T-cell (primary cell): ENCODE results near the gene PUDP. TPM values are rescaled to one million over a fixed set of nuclear protein-coding genes. Genes with fewer than 3 reads are reported as not detected.

Experiments
- ATAC-seq, 4 experiments: fragments of 200-7000 bp in 3 of 4; fragments of 150-1000 bp in 1 of 4; cut with Tn5 transposase; replicated peaks in 1 of 4; 1 replicate in 3 of 4; 2 replicates in 1 of 4; pipeline ENCODE4 v1.10.0; 2021; ENCODE audit warnings: moderate library complexity in 3 of 4, mild to moderate bottlenecking in 2 of 4, moderate number of reproducible peaks in 1 of 4
- CTCF ChIA-PET, 2 donors: fragments of 300-600 bp; sonication (Branson Sonifier 250); formaldehyde crosslinking; loops; one replicate each; lab custom pipeline; 2022; ENCODE audit warnings: antibody characterized with exemption in 2 of 2; lab: Charles Lee
- POLR2A ChIA-PET, 2 donors: fragments of 300-600 bp; sonication (Branson Sonifier 250); formaldehyde crosslinking; loops; one replicate each; lab custom pipeline; 2022; ENCODE audit warnings: antibody characterized with exemption in 2 of 2; lab: Charles Lee
- DNase-seq, 35 experiments: peaks; one replicate each; pipeline versions ENCODE4 v3.0.0 to v3.0.0-alpha.2; 2013 to 2023
- H3K27ac ChIP-seq: one replicate; pipeline ENCODE4 v1.5.1; 2013; ENCODE audit warnings: low read length
- H3K27me3 ChIP-seq, 2 experiments: replicated peaks in 1 of 2; 1 replicate in 1 of 2; 2 replicates in 1 of 2; pipeline versions ENCODE4 v1.6.1 to v1.7.0; 2013; ENCODE audit warnings: low read length in 1 of 2, mixed read lengths in 1 of 2; ENCODE audit not compliant: control insufficient read depth in 2 of 2, insufficient read depth in 2 of 2; ENCODE audit errors: extremely low read depth in 1 of 2
- H3K36me3 ChIP-seq, 2 donors: 1 replicate in 1 of 2; 2 replicates in 1 of 2; pipeline versions ENCODE4 v1.6.1 to v1.7.0; 2013; ENCODE audit warnings: low read length in 1 of 2; ENCODE audit not compliant: control insufficient read depth in 2 of 2, insufficient read depth in 1 of 2; ENCODE audit errors: extremely low read depth in 1 of 2
- H3K4me1 ChIP-seq, 2 experiments: 1 replicate in 1 of 2; 2 replicates in 1 of 2; pipeline versions ENCODE4 v1.6.1 to v1.7.0; 2013; ENCODE audit warnings: low read length in 2 of 2, mixed read lengths in 1 of 2; ENCODE audit not compliant: insufficient read depth in 2 of 2, control insufficient read depth in 1 of 2; ENCODE audit errors: extremely low read depth in 1 of 2
- H3K4me3 ChIP-seq, 2 donors: 1 replicate in 1 of 2; 2 replicates in 1 of 2; pipeline versions ENCODE4 v1.5.1 to v1.7.0; 2013; ENCODE audit warnings: mild to moderate bottlenecking in 2 of 2, low read length in 1 of 2, moderate library complexity in 1 of 2; ENCODE audit not compliant: control insufficient read depth in 1 of 2; ENCODE audit errors: extremely low read depth in 1 of 2
- H3K9me3 ChIP-seq: 2 replicates; pipeline ENCODE4 v1.7.0; 2013
- H3K27ac Mint-ChIP-seq, 2 donors: one replicate each; pipeline ENCODE4 v1.8.0; 2020 to 2021; ENCODE audit warnings: mild to moderate bottlenecking in 2 of 2, mixed read lengths in 2 of 2
- H3K27me3 Mint-ChIP-seq, 2 donors: one replicate each; pipeline ENCODE4 v1.8.0; 2021 to 2022; ENCODE audit warnings: mixed read lengths in 2 of 2
- H3K36me3 Mint-ChIP-seq: one replicate; pipeline ENCODE4 v1.8.0; 2021; ENCODE audit warnings: mixed read lengths
- H3K4me1 Mint-ChIP-seq, 3 donors: one replicate each; pipeline ENCODE4 v1.8.0; 2020 to 2022; ENCODE audit warnings: mixed read lengths in 3 of 3, mild to moderate bottlenecking in 1 of 3
- H3K4me3 Mint-ChIP-seq, 3 donors: one replicate each; pipeline ENCODE4 v1.8.0; 2020 to 2022; ENCODE audit warnings: mild to moderate bottlenecking in 3 of 3, mixed read lengths in 3 of 3, moderate library complexity in 3 of 3
- H3K9me3 Mint-ChIP-seq, 3 donors: one replicate each; pipeline ENCODE4 v1.8.0; 2020 to 2022; ENCODE audit warnings: mixed read lengths in 3 of 3
- WGBS: methylation state at CpG from one replicate; pipeline ENCODE4 v1.1.5; 2013; ENCODE audit warnings: missing lambda C conversion rate; ENCODE audit not compliant: insufficient coverage; 5-methylcytosine and 5-hydroxymethylcytosine counted together
- total RNA-seq, 35 experiments: library from RNA in 6 of 35; stranded (reverse) in 6 of 35; fragments of 120-200 nt in 1 of 35; gene quantifications; one replicate each; pipeline versions ENCODE4 v1.2.1 to v1.2.4 and lab custom pipeline; 2013 to 2026

The PUDP gene
- total RNA-seq, 5 donors from 2014 or later (not counting 1 experiment from before 2014, with no cell fraction given): 9.7 to 15.0 (median 10.1) TPM

- H3K9me3 Mint-ChIP-seq: no peaks in the 10 kb centered on the region
- H3K27me3 ChIP-seq: no peaks in the 10 kb centered on the region
- DNase-seq (peak; percentile 9 to 72 (median 47)), ATAC-seq (peak; percentile 78 to 92 (median 84))
- H3K36me3 ChIP-seq: peaks cover 0 to 2% of the 10 kb centered on the region in 2 donors
- no peaks in the 10 kb centered on the region for H3K27me3 Mint-ChIP-seq
- peaks cover 68 to 79% (median 77%) of the 10 kb centered on the region in 3 donors for H3K4me1 Mint-ChIP-seq
- H3K9me3 ChIP-seq: no peaks in the 10 kb centered on the region
- peaks cover 31 to 61% of the 10 kb centered on the region in 2 experiments for H3K4me1 ChIP-seq
- WGBS: 77% methylated on average over 3 of the region's 21 CpGs
- ChIA-PET POLR2A (no interaction called here), CTCF (interaction anchor here in 1 of 2 donors (0.7 kb wide), 1 partner anchor 515 kb away, joined by 3 read pairs; no protein-coding TSS in a partner anchor)
- peak overlapping the region; percentile 52 for H3K27ac ChIP-seq
- H3K36me3 Mint-ChIP-seq: no peaks in the 10 kb centered on the region
- H3K27ac Mint-ChIP-seq: peak overlapping the region; percentile 85
- H3K4me3 ChIP-seq: peak overlapping the region in 1 of 2 donors; percentile 49
- peak overlapping the region; percentile 53 to 79 (median 54) for H3K4me3 Mint-ChIP-seq
These were observed 64.2 kb downstream of the PUDP start for GRCh38 chrX:7083468-7084396.

DNA sequence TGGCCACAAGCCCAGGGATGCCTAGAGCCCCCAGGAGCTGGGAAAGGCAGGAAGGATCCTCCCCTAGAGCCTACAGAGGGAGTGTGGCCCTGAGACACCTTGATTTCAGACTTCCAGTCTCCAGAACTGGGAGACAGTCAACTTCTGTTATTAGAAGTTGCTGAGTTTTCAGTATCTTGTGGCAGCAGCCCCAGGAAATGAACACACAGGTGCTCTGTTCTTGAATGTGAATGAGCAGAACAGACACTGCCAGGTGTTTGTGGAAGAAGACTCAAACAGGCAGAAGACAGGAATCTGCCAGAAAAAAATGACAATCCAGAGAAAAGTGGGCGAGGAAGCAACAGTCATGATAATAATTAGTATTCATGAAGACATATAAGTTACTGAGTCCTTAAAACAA, 64.9 kb downstream of the PUDP start:
- peak overlapping the region; percentile 37 to 79 (median 54) for H3K4me3 Mint-ChIP-seq
- H3K27me3 Mint-ChIP-seq: no peaks in the 10 kb centered on the region
- DNase-seq: no peak
- ATAC-seq: no peak
- no peak overlapping the region for H3K4me3 ChIP-seq
- CTCF ChIA-PET: no interaction called here
- peak overlapping the region; percentile 52 for H3K27ac ChIP-seq
- H3K4me1 ChIP-seq: peaks cover 31 to 54% of the 10 kb centered on the region in 2 experiments
- H3K27me3 ChIP-seq: no peaks in the 10 kb centered on the region
- H3K9me3 ChIP-seq: no peaks in the 10 kb centered on the region
- no peaks in the 10 kb centered on the region for H3K9me3 Mint-ChIP-seq
- WGBS: no CpG with 5 or more reads among the region's 1 CpG
- peaks cover 0 to 2% of the 10 kb centered on the region in 2 donors for H3K36me3 ChIP-seq
- POLR2A ChIA-PET: no interaction called here
- peaks cover 63 to 74% (median 73%) of the 10 kb centered on the region in 3 donors for H3K4me1 Mint-ChIP-seq
- H3K36me3 Mint-ChIP-seq: no peaks in the 10 kb centered on the region
- peak overlapping the region; percentile 85 for H3K27ac Mint-ChIP-seq

- H3K9me3 Mint-ChIP-seq: no peaks in the 10 kb centered on the region
- peaks cover 31 to 53% of the 10 kb centered on the region in 2 experiments for H3K4me1 ChIP-seq
- no peaks in the 10 kb centered on the region for H3K36me3 Mint-ChIP-seq
- H3K27ac ChIP-seq: peak overlapping the region; percentile 52
- 90% methylated on average over 2 of the region's 5 CpGs for WGBS
- peaks cover 63 to 72% (median 72%) of the 10 kb centered on the region in 3 donors for H3K4me1 Mint-ChIP-seq
- ATAC-seq (no peak), DNase-seq (no peak)
- ChIA-PET CTCF (no interaction called here), POLR2A (no interaction called here)
- no peak overlapping the region for H3K4me3 ChIP-seq
- H3K27me3 Mint-ChIP-seq: no peaks in the 10 kb centered on the region
- peak overlapping the region in 1 of 3 donors; percentile 79 for H3K4me3 Mint-ChIP-seq
- H3K27me3 ChIP-seq: no peaks in the 10 kb centered on the region
- H3K9me3 ChIP-seq: no peaks in the 10 kb centered on the region
- peak overlapping the region in 1 of 2 donors; percentile 85 for H3K27ac Mint-ChIP-seq
- peaks cover 0 to 2% of the 10 kb centered on the region in 2 donors for H3K36me3 ChIP-seq
These were observed 65.4 kb downstream of the PUDP start for GRCh38 chrX:7082556-7082955.

DNA sequence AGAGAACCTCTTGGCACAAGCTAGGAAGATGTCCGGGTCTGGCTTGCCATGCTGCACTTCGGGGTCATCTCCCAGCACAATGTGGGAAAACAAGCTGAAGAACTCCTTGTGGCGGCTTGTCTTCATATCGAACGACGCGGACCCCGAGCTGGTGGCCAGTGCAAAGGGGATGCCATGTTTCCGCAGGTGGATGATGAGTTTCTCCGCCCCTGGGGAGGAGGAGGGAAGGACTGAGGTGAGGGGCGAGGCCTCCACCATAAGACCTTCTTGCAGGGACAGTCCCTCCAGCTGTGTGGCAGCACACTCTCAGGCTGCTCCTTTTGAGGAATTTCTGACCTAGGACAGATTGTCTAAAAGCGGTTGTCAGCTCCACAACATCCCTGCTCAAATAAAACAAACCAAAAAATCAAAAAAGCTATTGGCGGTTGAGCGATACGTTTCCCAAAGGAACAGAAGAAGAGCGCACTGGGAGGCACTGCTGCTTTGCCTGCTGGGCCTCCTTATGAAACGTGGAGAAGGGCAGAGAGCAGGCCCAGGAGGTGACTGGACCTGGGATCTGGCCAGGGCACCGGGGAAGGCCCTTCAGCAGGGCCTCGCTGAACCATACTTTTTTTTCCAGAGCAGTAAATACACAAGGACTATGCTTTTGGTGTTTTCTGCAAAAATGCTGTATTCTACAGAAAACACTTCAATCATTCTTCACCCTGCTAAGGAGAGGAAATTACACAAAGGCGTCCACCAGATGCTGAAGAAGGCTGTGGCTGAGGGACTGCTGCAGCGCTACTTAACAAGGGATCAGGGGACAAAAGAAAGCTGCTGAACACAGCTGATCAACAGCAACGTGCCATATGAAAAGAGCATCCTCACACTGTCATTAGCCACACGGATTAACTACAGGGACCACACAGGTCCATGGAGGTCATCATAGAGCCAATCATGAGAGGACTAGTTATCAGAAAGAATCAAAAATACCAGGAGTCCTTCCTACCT, 70.4 kb downstream of the PUDP start:
- CTCF ChIA-PET: no interaction called here
- Histone ChIP-seq H3K27ac (no peak overlapping the region), H3K27me3 (no peaks in the 10 kb centered on the region), H3K4me3 (peak overlapping the region in 1 of 2 donors; percentile 3), H3K36me3 (peaks cover 0 to 17% of the 10 kb centered on the region in 2 donors), H3K4me1 (peaks cover 20% of the 10 kb centered on the region in 2 experiments), H3K9me3 (no peaks in the 10 kb centered on the region)
- no peak for ATAC-seq
- no peak overlapping the region for H3K27ac Mint-ChIP-seq
- no peaks in the 10 kb centered on the region for H3K27me3 Mint-ChIP-seq
- no peak for DNase-seq
- POLR2A ChIA-PET: no interaction called here
- peaks cover 32 to 55% (median 52%) of the 10 kb centered on the region in 3 donors for H3K4me1 Mint-ChIP-seq
- no peak overlapping the region for H3K4me3 Mint-ChIP-seq
- no peaks in the 10 kb centered on the region for H3K9me3 Mint-ChIP-seq
- 91% methylated on average over 7 of the region's 23 CpGs for WGBS
- H3K36me3 Mint-ChIP-seq: peaks cover 3% of the 10 kb centered on the region

- ChIA-PET POLR2A (no interaction called here), CTCF (interaction anchor here in 1 of 2 donors (0.5 to 0.7 kb wide), 3 partner anchors 13 to 176 kb away, joined by 3 to 5 read pairs (median 4); no protein-coding TSS in a partner anchor)
- Histone ChIP-seq H3K4me1 (peaks cover 15 to 17% of the 10 kb centered on the region in 2 experiments), H3K4me3 (peak overlapping the region in 1 of 2 donors; percentile 10), H3K27ac (no peak overlapping the region), H3K36me3 (peaks cover 0 to 17% of the 10 kb centered on the region in 2 donors), H3K9me3 (no peaks in the 10 kb centered on the region), H3K27me3 (no peaks in the 10 kb centered on the region)
- no peak overlapping the region for H3K27ac Mint-ChIP-seq
- no peaks in the 10 kb centered on the region for H3K9me3 Mint-ChIP-seq
- no peaks in the 10 kb centered on the region for H3K27me3 Mint-ChIP-seq
- no peak for DNase-seq
- peaks cover 6% of the 10 kb centered on the region for H3K36me3 Mint-ChIP-seq
- peaks cover 23 to 54% (median 39%) of the 10 kb centered on the region in 3 donors for H3K4me1 Mint-ChIP-seq
- H3K4me3 Mint-ChIP-seq: peak overlapping the region in 1 of 3 donors; percentile 51
- ATAC-seq: no peak
- WGBS: 64% methylated on average over 5 of the region's 12 CpGs
These were observed 71.7 kb downstream of the PUDP start for GRCh38 chrX:7076245-7076661.

DNA sequence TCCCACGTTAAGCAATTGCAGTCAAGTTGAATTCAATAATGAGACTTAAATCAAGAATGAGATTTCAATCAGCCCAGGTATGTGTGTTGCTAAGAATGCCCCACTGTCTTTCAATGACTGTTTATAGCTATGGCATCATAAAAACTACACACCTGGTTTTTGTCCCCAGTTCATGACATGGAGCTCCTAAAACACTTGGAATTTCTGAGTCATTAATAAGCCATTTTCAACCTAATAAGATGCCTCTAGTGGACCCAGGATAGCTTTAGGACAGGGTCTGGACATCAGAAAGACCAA, 73.1 kb downstream of the PUDP start:
- peaks cover 24 to 54% (median 39%) of the 10 kb centered on the region in 3 donors for H3K4me1 Mint-ChIP-seq
- ChIA-PET POLR2A (interaction anchor here in 1 of 2 donors (1.0 kb wide), 1 partner anchor 27 kb away, joined by 5 read pairs; no protein-coding TSS in a partner anchor), CTCF (no interaction called here)
- ATAC-seq (no peak), DNase-seq (no peak)
- H3K27me3 Mint-ChIP-seq: no peaks in the 10 kb centered on the region
- H3K27ac Mint-ChIP-seq: no peak overlapping the region
- no peaks in the 10 kb centered on the region for H3K9me3 Mint-ChIP-seq
- H3K4me3 Mint-ChIP-seq: peak overlapping the region in 1 of 3 donors; percentile 10
- no peak overlapping the region for H3K4me3 ChIP-seq
- no CpG with 5 or more reads among the region's 1 CpG for WGBS
- no peaks in the 10 kb centered on the region for H3K9me3 ChIP-seq
- peaks cover 7% of the 10 kb centered on the region for H3K36me3 Mint-ChIP-seq
- H3K27ac ChIP-seq: no peak overlapping the region
- no peaks in the 10 kb centered on the region for H3K27me3 ChIP-seq
- H3K36me3 ChIP-seq: peaks cover 0 to 17% of the 10 kb centered on the region in 2 donors
- H3K4me1 ChIP-seq: peaks cover 15 to 17% of the 10 kb centered on the region in 2 experiments
